B cell (primary cell): ENCODE data around the gene DHX30.

ENCODE experiments used
- CTCF ChIP-seq: fragments of 200-600 bp; IDR thresholded peaks from one replicate; pipeline ENCODE4 v1.8.0; 2022; ENCODE audit warnings: antibody characterized with exemption, mild to moderate bottlenecking
- EZH2 ChIP-seq: IDR thresholded peaks from 2 replicates; pipeline ENCODE4 v1.6.1; 2012; ENCODE audit warnings: borderline replicate concordance, low read depth, mild to moderate bottlenecking, moderate library complexity, low read length; ENCODE audit not compliant: insufficient read depth, poor library complexity, severe bottlenecking

- TF ChIP-seq CTCF, result no peak
- TF ChIP-seq EZH2, result no peak
Observed at GRCh38 chr3:47877290-47877689, 74.4 kb downstream of the DHX30 start.
